K562 (cell line): ENCODE results near the gene ZNF513. TPM values are rescaled to one million over a fixed set of nuclear protein-coding genes. Genes with fewer than 3 reads are reported as not detected.
A peak's percentile ranks its signal among the peaks of the same experiment; 100 is the strongest.

Experiments used
- ATAC-seq: fragments of 200-7000 bp; cut with Tn5 transposase; 3 replicates; pipeline ENCODE4 v1.9.1; 2020; ENCODE audit warnings: moderate library complexity
- BruUV-seq: library from RNA; stranded (reverse); fragments of 400-500 nt; replicated peaks from 2 replicates; lab custom pipeline; 2021; lab: Mats Ljungman, UMichigan
- CTCF ChIA-PET: fragments of 300-600 bp; formaldehyde crosslinking; extraction: SDS; loops from one replicate; lab custom pipeline; 2021; ENCODE audit warnings: low intra/inter-chr PET ratio; lab: Yijun Ruan, JAX
- POLR2A ChIA-PET: fragments of 300-600, 350-650 bp; sonication (Branson Sonifier 250); formaldehyde crosslinking; extraction: SDS; loops from one replicate; lab custom pipeline; 2021; ENCODE audit warnings: antibody characterized with exemption, inconsistent platforms; lab: Yijun Ruan, JAX
- DNase-seq, 4 experiments: peaks; one replicate each; pipeline versions ENCODE4 v3.0.0 to v3.0.0-alpha.2; 2011 to 2018; ENCODE audit warnings: low spot score in 3 of 4, mixed read lengths in 3 of 4; ENCODE audit errors: extremely low read depth in 1 of 4
- FAIRE-seq: peaks from 2 replicates; lab custom pipeline; 2011; peaks lifted over from hg19 to GRCh38; lab: Jason Lieb, UNC
- H2AFZ ChIP-seq: 2 replicates; pipeline ENCODE4 v1.6.0; 2011; ENCODE audit warnings: low read depth, low read length, control low read depth, inconsistent platforms
- H3K27ac ChIP-seq: fragments of 200-600 bp; 3 replicates; pipeline ENCODE4 v1.8.0; 2011; ENCODE audit warnings: low read depth, mild to moderate bottlenecking, control low read depth, inconsistent platforms, low read length, moderate library complexity, mixed read lengths; ENCODE audit errors: extremely low read depth
- H3K27me3 ChIP-seq, 2 experiments: fragments of 300-600 bp in 1 of 2; 2 replicates in 1 of 2; 3 replicates in 1 of 2; pipeline versions ENCODE4 v1.6.0 to v1.8.0; 2011; ENCODE audit warnings: inconsistent platforms in 2 of 2, low read length in 2 of 2, mild to moderate bottlenecking in 1 of 2, mixed read lengths in 1 of 2, moderate library complexity in 1 of 2; ENCODE audit not compliant: control insufficient read depth in 2 of 2, insufficient read depth in 2 of 2
- H3K36me3 ChIP-seq: fragments of 300-600 bp; 3 replicates; pipeline ENCODE4 v1.8.0; 2011; ENCODE audit warnings: mild to moderate bottlenecking, low read length, inconsistent platforms; ENCODE audit not compliant: control insufficient read depth, insufficient read depth
- H3K4me1 ChIP-seq, 2 experiments: fragments of 200-600 bp in 1 of 2; replicated peaks in 1 of 2; 2 replicates in 1 of 2; 3 replicates in 1 of 2; pipeline versions ENCODE4 v1.5.1 to v1.8.0; 2011; ENCODE audit warnings: inconsistent platforms in 2 of 2, low read length in 2 of 2, mild to moderate bottlenecking in 1 of 2, mixed read lengths in 1 of 2, moderate library complexity in 1 of 2; ENCODE audit not compliant: control insufficient read depth in 2 of 2, insufficient read depth in 2 of 2
- H3K4me2 ChIP-seq: 2 replicates; pipeline ENCODE4 v1.6.1; 2011; ENCODE audit warnings: low read length, control low read depth, inconsistent platforms, mixed read lengths; ENCODE audit not compliant: insufficient read depth
- H3K4me3 ChIP-seq: fragments of 200-600 bp; sonication (generic), shearing (Covaris generic); 2 replicates; pipeline ENCODE4 v1.5.1; 2016; ENCODE audit warnings: control low read depth, inconsistent platforms
- H3K79me2 ChIP-seq: fragments of 200-600 bp; 3 replicates; pipeline ENCODE4 v1.8.0; 2011; ENCODE audit warnings: low read length, inconsistent platforms; ENCODE audit not compliant: control insufficient read depth, insufficient read depth
- H3K9ac ChIP-seq, 2 experiments: 2 replicates each; pipeline versions ENCODE4 v1.6.0 to v1.6.1; 2011; ENCODE audit warnings: low read depth in 2 of 2, low read length in 2 of 2, control low read depth in 1 of 2, inconsistent platforms in 1 of 2, mild to moderate bottlenecking in 1 of 2, mixed read lengths in 1 of 2; ENCODE audit not compliant: insufficient read depth in 1 of 2
- H3K9me1 ChIP-seq: one replicate; pipeline ENCODE4 v1.6.0; 2011; ENCODE audit warnings: inconsistent platforms, mild to moderate bottlenecking, low read length, moderate library complexity; ENCODE audit not compliant: control insufficient read depth, insufficient read depth
- H3K9me3 ChIP-seq: replicated peaks from 2 replicates; pipeline ENCODE4 v1.5.1; 2011; ENCODE audit warnings: low read depth, low read length, inconsistent platforms; ENCODE audit not compliant: control insufficient read depth, insufficient read depth
- H4K20me1 ChIP-seq: replicated peaks from 2 replicates; pipeline ENCODE4 v1.6.1; 2011; ENCODE audit warnings: low read length, inconsistent platforms, mixed read lengths; ENCODE audit not compliant: control insufficient read depth, insufficient read depth
- ARID1B ChIP-seq: fragments of 450-650 bp; IDR thresholded peaks from 2 replicates; pipeline ENCODE4 v1.6.1; 2016; ENCODE audit warnings: antibody characterized with exemption, mild to moderate bottlenecking, inconsistent platforms
- BACH1 ChIP-seq: fragments of 200-800 bp; sonication (Bioruptor generic); IDR thresholded peaks from 2 replicates; pipeline ENCODE4 v1.6.1; 2016; ENCODE audit warnings: missing genetic modification characterization, missing compliant biosample characterization
- HDAC2 ChIP-seq: fragments of 450-650 bp; IDR thresholded peaks from 2 replicates; pipeline ENCODE4 v1.6.1; 2016; ENCODE audit warnings: mild to moderate bottlenecking
- HDAC8 ChIP-seq: fragments of 450-650 bp; IDR thresholded peaks from 2 replicates; pipeline ENCODE4 v1.6.1; 2016; ENCODE audit warnings: mild to moderate bottlenecking, missing genetic modification characterization, moderate library complexity, missing compliant biosample characterization
- HSF4 ChIP-seq: fragments of 250-450 bp; sonication (Bioruptor Pico); IDR thresholded peaks from 2 replicates; pipeline ENCODE4 v2.1.2; 2022; ENCODE audit warnings: mild to moderate bottlenecking, moderate library complexity, borderline replicate concordance
- NUFIP1 ChIP-seq: fragments of 450-650 bp; IDR thresholded peaks from 2 replicates; pipeline ENCODE4 v1.6.1; 2018; ENCODE audit not compliant: partially characterized antibody
- PHF21A ChIP-seq: fragments of 450-650 bp; IDR thresholded peaks from 2 replicates; pipeline ENCODE4 v1.6.1; 2017; ENCODE audit warnings: low read depth, borderline replicate concordance
- RUNX1 ChIP-seq: sonication (generic); IDR thresholded peaks from 2 replicates; pipeline ENCODE4 v1.6.1; 2016; ENCODE audit warnings: antibody characterized with exemption, low read depth
- TEAD4 ChIP-seq, 2 experiments: sonication (generic) in 1 of 2; formaldehyde crosslinking in 1 of 2; IDR thresholded peaks; 2 replicates each; pipeline versions ENCODE4 v1.6.1 to v1.8.0; 2012 to 2022; ENCODE audit warnings: borderline replicate concordance in 1 of 2, inconsistent platforms in 1 of 2, low read length in 1 of 2, mild to moderate bottlenecking in 1 of 2, missing genetic modification reagents in 1 of 2
- YY1 ChIP-seq, 3 experiments: IDR thresholded peaks; 2 replicates each; pipeline ENCODE4 v1.6.1; 2011; ENCODE audit warnings: low read length in 2 of 3, mild to moderate bottlenecking in 2 of 3, moderate library complexity in 2 of 3, borderline replicate concordance in 1 of 3, control low read depth in 1 of 3, low read depth in 1 of 3; ENCODE audit not compliant: insufficient read depth in 3 of 3, insufficient replicate concordance in 2 of 3, control insufficient read depth in 1 of 3, insufficient read length in 1 of 3; ENCODE audit errors: extremely low read depth in 1 of 3
- ZNF24 ChIP-seq: fragments of 450-650 bp; IDR thresholded peaks from 2 replicates; pipeline ENCODE4 v1.6.1; 2016
- ZSCAN29 ChIP-seq: fragments of 450-650 bp; IDR thresholded peaks from 2 replicates; pipeline ENCODE4 v1.6.1; 2017
- WGBS: fragments of 100-300 bp; shearing (Covaris generic); methylation state at CpG from one replicate; pipeline ENCODE4 v1.1.6; 2016; ENCODE audit warnings: low coverage, mixed read lengths; ENCODE audit not compliant: insufficient coverage; ENCODE audit errors: missing lambda C conversion rate; 5-methylcytosine and 5-hydroxymethylcytosine counted together
- in situ Hi-C: fragments of 300-500 bp; cut with MboI; formaldehyde crosslinking; loops from 4 replicates; pipeline ENCODE4 v1.15.0; 2018; ENCODE audit warnings: inconsistent platforms, mixed read lengths
- intact Hi-C: fragments of 100-400 bp; cut with micrococcal nuclease; formaldehyde crosslinking; loops from 2 replicates; pipeline ENCODE4 v1.14.2; 2022
- polyA plus RNA-seq, 8 experiments: library from polyadenylated mRNA; depleted of rRNA in 4 of 8; stranded (reverse) in 5 of 8; unstranded in 3 of 8; fragments of >200 nt; fragmentation: Nextera tagmentation in 2 of 8; fragmentation: Illumina TruSeq in 1 of 8; extraction: Ambion mirVana in 2 of 8; extraction: Trizol in 1 of 8; gene quantifications; 2 replicates each; pipeline versions ENCODE4 v1.2.1 to v1.2.3, GENCODE V29; 2011 to 2014; ENCODE audit warnings: inconsistent platforms in 1 of 8, missing spikeins in 1 of 8
- total RNA-seq, 7 experiments: library from RNA; depleted of rRNA in 6 of 7; stranded (reverse); fragments of >200 nt in 6 of 7; fragmentation: Illumina TruSeq in 2 of 7; extraction: Trizol in 2 of 7; gene quantifications; 2 replicates each; pipeline versions ENCODE4 v1.2.1 to v1.2.3, GENCODE V29; 2011 to 2021; ENCODE audit warnings: low replicate concordance in 1 of 7
- TF ChIP-seq, protein P1 (sequence below): sonication (generic); formaldehyde crosslinking; IDR thresholded peaks from 2 replicates; pipeline ENCODE4 v1.8.0; 2022; ENCODE audit warnings: missing genetic modification reagents, mild to moderate bottlenecking, moderate library complexity, borderline replicate concordance
- TF ChIP-seq, protein P2 (sequence below): sonication (generic); IDR thresholded peaks from 2 replicates; pipeline ENCODE4 v1.6.1; 2016
- TF ChIP-seq, protein P3 (sequence below): fragments of 450-650 bp; IDR thresholded peaks from 2 replicates; pipeline ENCODE4 v1.6.1; 2016; ENCODE audit warnings: borderline replicate concordance
- TF ChIP-seq, protein P4 (sequence below): sonication (generic); formaldehyde crosslinking; IDR thresholded peaks from 2 replicates; pipeline ENCODE4 v1.8.1; 2023; ENCODE audit warnings: mild to moderate bottlenecking, missing genetic modification reagents, moderate library complexity

The ZNF513 gene
- total and polyA plus RNA-seq, 9 of the 15 experiments (the other 6 are each of a cell fraction or from before 2014, with no cell fraction given), result 0.04 to 13.6 (median 4.4) TPM

DNA sequence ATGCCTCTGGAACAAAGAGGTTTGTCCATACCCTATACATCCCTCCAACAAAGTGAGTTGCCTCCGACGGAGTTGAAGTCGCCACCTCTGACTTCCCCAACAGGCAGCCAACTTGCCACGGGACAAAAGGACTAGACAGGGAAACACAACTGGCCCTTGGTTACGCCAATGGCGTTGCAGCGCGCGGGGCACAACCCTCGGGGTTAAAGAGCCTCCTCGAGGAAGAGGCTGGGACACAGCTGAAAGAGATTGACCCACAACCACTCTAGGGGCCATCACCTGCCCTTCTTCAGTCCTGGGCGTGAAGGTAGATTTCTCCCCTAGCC, 24.5 kb downstream of the ZNF513 start:
- Histone ChIP-seq H3K9me3 (no peaks in the 10 kb centered on the region), H3K9me1 (no peaks in the 10 kb centered on the region), H3K4me1 (peaks cover 12 to 19% of the 10 kb centered on the region in 2 experiments; a peak in 4 of 5 replicates), H3K27ac (peak overlapping the region; percentile 98), H3K36me3 (peaks cover 9% of the 10 kb centered on the region; the same call in 2 of the 3 replicates), H3K27me3 (no peaks in the 10 kb centered on the region), H3K9ac (peak overlapping the region; percentile 94 to 97), H4K20me1 (no peaks in the 10 kb centered on the region), H3K4me2 (peak overlapping the region; percentile 97), H3K79me2 (peaks cover 76% of the 10 kb centered on the region), H3K4me3 (peak overlapping the region; percentile 77), H2AFZ (peak overlapping the region; percentile 93)
- peak; percentile 65 for ATAC-seq
- CTCF ChIA-PET, result interaction anchor here (0.6 to 0.7 kb wide), 2 partner anchors 22 to 32 kb away, joined by 3 to 4 read pairs; no protein-coding TSS in a partner anchor
- no TSS peak for BruUV-seq
- POLR2A ChIA-PET, result interaction anchor here (0.6 to 2.7 kb wide), 11 partner anchors 11 to 241 kb away, joined by 3 to 39 read pairs (median 4); partner anchors contain the start of genes EIF2B4, MPV17 and ZNF513
- FAIRE-seq, result no peak
- WGBS, result 0% methylated on average over 12 of the region's 12 CpGs
- DNase-seq, result peak in 2 of 4 experiments; percentile 64 to 86
- intact Hi-C loops, result loop anchor here (1.0 kb wide), 2 partner anchors 14 to 33 kb away; partner anchors contain the start of genes EIF2B4, MPV17 and SNX17
- in situ Hi-C loops, result no loop called here
- peak in 2 of 3 experiments; percentile 13 to 68 for TF ChIP-seq YY1 (IDR thresholded peaks at IDR 0.05; ENCODE audit: borderline replicate concordance in 1 of 3, control insufficient read depth in 1 of 3, extremely low read depth in 1 of 3, insufficient read depth in 3 of 3, insufficient read length in 1 of 3, insufficient replicate concordance in 2 of 3, low read depth in 1 of 3, low read length in 2 of 3)
- TF ChIP-seq, protein P1, sequence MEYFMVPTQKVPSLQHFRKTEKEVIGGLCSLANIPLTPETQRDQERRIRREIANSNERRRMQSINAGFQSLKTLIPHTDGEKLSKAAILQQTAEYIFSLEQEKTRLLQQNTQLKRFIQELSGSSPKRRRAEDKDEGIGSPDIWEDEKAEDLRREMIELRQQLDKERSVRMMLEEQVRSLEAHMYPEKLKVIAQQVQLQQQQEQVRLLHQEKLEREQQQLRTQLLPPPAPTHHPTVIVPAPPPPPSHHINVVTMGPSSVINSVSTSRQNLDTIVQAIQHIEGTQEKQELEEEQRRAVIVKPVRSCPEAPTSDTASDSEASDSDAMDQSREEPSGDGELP (CRISPR knock-in tag), result 0 out of 2 replicates have a peak, but pooled peaks have one; percentile 77
- TF ChIP-seq, protein P2, sequence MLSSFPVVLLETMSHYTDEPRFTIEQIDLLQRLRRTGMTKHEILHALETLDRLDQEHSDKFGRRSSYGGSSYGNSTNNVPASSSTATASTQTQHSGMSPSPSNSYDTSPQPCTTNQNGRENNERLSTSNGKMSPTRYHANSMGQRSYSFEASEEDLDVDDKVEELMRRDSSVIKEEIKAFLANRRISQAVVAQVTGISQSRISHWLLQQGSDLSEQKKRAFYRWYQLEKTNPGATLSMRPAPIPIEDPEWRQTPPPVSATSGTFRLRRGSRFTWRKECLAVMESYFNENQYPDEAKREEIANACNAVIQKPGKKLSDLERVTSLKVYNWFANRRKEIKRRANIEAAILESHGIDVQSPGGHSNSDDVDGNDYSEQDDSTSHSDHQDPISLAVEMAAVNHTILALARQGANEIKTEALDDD, result peak; percentile 92
- 0 out of 2 replicates have a peak, but pooled peaks have one; percentile 28 for TF ChIP-seq RUNX1
- 0 out of 2 replicates have a peak, but pooled peaks have one; percentile 14 for TF ChIP-seq HDAC8 (tag)
- TF ChIP-seq, protein P3, sequence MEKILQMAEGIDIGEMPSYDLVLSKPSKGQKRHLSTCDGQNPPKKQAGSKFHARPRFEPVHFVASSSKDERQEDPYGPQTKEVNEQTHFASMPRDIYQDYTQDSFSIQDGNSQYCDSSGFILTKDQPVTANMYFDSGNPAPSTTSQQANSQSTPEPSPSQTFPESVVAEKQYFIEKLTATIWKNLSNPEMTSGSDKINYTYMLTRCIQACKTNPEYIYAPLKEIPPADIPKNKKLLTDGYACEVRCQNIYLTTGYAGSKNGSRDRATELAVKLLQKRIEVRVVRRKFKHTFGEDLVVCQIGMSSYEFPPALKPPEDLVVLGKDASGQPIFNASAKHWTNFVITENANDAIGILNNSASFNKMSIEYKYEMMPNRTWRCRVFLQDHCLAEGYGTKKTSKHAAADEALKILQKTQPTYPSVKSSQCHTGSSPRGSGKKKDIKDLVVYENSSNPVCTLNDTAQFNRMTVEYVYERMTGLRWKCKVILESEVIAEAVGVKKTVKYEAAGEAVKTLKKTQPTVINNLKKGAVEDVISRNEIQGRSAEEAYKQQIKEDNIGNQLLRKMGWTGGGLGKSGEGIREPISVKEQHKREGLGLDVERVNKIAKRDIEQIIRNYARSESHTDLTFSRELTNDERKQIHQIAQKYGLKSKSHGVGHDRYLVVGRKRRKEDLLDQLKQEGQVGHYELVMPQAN, result peak; percentile 72; the same call in 1 of the 2 replicates
- TF ChIP-seq, protein P4, sequence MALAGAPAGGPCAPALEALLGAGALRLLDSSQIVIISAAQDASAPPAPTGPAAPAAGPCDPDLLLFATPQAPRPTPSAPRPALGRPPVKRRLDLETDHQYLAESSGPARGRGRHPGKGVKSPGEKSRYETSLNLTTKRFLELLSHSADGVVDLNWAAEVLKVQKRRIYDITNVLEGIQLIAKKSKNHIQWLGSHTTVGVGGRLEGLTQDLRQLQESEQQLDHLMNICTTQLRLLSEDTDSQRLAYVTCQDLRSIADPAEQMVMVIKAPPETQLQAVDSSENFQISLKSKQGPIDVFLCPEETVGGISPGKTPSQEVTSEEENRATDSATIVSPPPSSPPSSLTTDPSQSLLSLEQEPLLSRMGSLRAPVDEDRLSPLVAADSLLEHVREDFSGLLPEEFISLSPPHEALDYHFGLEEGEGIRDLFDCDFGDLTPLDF, result 0 out of 2 replicates have a peak, but pooled peaks have one; percentile 4
- TF ChIP-seq HSF4 (CRISPR knock-in tag), result no peak
- TF ChIP-seq HDAC2, result no peak
- TF ChIP-seq ZSCAN29, result no peak
- peak; percentile 74; the same call in 1 of the 2 replicates for TF ChIP-seq ZNF24
- TF ChIP-seq NUFIP1, result peak; percentile 29
- no peak for TF ChIP-seq BACH1
- TF ChIP-seq TEAD4 (IDR thresholded peaks at IDR 0.05; ENCODE audit: low read length), result 0 out of 2 replicates have a peak, but pooled peaks have one; percentile 6
- TF ChIP-seq TEAD4 (CRISPR knock-in tag; IDR thresholded peaks at IDR 0.05; ENCODE audit: borderline replicate concordance), result no peak
- no peak for TF ChIP-seq ARID1B
- peak; percentile 65; the same call in 1 of the 2 replicates for TF ChIP-seq PHF21A
